ENCODE data around the gene SOX13.

The SOX13 gene

DNA sequence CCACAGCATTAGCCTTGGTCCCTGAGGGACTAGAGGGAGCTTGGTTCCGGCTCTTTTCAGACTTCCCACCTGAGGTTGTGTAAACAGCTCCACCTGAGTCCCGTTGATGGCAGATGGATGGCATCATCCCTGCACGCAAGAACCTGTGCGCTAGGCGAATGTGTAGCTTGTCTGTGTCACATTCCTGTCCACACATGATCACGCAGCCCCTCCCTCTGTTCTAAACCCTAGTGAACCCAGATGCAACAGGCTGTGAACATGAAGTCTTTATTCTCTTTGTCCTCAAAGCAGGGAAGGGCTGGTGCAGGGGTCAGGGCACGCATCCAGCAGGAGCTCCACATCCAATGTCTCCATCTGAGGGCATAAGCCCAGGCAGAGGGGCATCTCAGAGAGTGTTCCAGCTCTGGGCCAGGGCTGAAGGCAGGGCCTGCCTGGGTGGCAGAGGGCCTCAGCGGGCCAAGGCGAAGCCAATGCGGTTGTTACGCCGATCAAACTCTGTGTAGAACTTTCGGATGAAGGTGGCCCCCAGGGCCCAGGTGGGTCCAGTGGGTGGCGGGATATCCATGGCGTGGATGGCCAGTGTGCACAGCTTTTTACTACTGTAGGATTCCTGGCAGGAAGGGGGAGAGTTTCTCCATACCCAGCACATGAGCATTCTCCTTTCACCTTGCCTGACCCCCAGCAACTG lies 81.8 kb downstream of the SOX13 start:
- no peak for DNase-seq

DNA sequence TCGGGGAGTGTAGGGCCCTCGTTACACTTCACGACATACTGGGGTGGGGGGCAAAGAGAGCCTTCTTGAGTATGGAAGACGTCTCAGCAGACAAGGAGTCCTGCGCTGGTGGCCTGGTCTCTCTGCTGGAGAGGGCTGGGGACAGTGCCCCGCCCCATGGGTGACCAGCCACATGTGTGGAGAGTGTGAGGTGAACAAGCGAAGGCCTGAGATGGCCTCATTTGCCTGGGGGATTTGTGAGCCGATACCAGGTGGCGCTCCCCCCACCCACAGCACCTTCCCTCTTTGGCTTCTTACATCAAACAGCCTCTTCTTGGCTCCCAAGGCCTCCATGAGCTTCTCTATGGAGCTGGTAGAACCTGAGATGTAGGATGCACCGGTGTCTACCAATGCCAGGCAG lies 83.0 kb downstream of the SOX13 start:
- no peak for DNase-seq

DNA sequence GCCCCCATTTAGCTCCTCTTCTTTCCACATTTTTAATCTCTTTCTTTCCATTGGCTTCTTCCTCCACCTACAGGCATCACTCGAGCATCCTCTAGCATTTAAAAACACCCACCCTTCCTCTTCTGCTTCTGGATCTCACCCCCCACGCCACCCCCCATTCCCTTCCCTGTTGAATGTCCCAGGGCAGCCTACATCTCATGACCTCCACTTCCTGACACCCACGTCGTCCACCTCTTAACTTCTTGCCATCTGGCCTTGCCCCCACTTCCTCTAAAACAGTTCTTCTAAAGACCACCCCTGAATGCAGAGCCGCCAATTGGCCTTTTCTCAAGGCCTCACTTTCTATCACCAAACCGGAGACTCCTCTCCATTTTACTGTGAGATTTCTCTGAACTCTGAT lies 85.0 kb downstream of the SOX13 start:
- no peak for DNase-seq

DNA sequence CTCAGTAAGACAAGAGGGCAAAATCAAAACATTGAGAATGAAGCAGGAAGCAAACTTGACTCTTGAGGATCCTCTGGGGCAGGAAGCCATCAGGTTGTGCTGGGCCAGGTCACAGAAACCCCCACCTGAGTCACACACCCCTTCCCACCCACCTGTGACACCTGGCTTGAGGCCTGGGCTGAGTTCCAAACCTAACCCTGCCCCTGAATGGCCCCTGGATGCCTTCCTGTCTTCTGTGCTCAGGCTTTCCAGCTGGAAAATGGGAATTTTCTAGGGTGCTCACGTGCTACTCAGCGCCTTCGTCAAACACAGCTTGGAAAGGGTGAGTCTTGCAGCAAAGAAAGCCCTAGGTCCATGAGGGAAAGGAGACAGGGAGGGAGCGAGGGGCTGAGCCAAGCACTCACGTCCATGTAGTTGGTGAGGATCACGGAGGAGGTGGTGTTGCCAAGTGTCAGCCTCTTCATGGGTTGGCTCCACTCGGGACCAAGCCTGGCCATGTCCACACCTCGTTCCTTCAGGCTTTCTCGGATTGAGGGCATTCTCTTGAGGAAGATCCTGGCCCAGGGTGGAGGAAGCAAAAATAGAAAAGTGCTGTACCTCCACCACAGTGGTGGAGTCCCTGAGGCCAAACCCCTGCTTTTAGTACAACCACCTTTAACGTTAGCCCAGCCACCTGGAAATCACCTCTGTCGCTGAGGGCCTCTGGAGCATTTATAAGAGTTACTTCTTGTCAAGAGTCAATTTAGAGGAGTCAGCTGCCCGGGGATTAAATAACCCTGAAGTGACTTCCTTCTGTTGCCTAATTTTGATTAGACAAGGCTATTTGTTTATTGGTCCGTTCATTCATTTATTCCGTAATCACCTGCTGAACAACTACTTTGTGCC lies 88.9 kb downstream of the SOX13 start:
- DNase-seq, result no peak

DNA sequence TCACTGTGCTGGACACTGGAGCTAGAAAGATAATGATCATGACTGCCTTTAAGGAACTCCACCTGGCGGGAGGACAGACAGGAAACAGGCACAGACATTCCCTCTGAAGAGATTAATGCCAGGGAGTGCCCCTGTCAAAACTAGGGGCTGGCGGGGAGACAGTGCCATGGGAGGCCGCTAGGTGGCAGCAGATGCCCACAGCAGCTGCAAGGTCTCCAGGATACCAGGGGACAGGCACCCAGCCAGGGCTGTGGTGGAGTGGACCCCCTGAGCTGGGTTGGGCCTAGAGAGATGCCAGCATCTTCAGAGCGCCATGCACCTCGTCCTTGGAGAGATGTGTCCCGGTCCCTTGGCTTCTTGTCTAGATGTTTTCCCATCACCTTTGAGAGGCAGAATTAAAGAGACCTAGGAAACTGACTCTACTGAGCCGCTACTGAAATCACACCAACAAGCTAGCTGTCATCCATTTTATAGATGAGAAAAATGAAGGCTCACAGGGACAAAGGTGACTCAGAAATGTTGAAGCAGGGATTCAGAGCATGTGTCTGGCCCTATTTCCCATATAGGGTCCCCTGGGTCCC lies 89.7 kb downstream of the SOX13 start:
- DNase-seq, result peak; percentile 62

DNA sequence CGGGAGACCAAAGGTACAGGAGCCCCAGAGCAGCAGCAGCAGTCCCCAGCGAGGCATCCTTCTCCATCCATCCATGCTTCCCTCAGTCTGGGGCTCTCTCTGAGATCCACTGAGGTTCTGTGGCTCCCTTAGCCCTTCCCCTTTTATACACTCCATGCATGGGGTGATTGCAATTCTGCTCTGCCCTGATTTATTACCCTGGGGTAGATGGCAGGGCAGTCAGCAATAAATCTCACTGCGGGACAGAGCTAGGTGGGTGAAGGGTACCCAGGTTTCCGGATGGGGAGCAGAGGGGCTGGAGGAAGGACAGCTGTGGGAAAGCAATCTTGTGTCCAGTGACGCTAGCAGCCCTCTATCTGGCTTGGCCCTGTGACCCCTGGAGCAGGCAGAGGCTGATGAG lies 93.3 kb downstream of the SOX13 start, which contains the start of gene REN:
Gene REN (minus strand): TSS at position 119 of the 400 bp plus-strand sequence. CDS start 44 bp downstream, at position 75.
- no peak for DNase-seq

DNA sequence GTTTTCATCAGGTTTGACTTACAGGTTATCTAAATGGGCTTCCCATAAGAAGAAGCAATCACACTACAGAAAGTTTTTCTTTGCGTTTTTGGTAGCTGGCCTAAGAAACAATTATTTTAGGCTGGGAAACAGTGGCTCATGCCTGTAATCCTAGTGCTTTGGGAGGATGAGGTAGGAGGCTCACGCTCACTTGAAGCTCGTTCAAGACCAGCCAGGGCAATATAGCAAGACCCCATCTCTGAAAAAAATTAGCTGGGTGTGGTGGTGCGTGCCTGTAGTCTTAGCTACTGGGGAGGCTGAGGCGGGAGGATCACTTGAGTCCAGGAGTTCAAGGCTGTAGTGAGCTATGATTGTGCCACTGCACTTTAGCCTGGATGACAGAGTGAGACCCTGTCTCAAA lies 94.8 kb downstream of the SOX13 start:
- no peak for DNase-seq

DNA sequence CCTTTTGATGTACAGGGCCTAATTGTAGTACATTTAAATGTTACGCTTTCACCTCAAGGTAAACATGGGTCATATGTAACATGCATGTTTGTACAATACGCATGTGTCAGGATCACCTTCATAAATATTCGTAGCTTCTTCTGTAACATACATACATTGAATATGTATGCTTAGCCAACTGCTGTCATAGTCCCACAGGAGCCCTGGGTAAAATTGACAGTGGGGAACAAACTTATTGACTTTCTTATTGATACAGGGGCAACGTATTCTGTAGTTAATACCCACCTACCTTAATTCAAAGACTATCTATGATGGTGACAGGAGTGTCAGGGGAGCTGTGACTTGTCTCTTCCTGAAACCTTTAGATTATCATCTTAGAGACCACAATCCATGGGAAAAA lies 96.9 kb downstream of the SOX13 start:
- DNase-seq, result no peak

DNA sequence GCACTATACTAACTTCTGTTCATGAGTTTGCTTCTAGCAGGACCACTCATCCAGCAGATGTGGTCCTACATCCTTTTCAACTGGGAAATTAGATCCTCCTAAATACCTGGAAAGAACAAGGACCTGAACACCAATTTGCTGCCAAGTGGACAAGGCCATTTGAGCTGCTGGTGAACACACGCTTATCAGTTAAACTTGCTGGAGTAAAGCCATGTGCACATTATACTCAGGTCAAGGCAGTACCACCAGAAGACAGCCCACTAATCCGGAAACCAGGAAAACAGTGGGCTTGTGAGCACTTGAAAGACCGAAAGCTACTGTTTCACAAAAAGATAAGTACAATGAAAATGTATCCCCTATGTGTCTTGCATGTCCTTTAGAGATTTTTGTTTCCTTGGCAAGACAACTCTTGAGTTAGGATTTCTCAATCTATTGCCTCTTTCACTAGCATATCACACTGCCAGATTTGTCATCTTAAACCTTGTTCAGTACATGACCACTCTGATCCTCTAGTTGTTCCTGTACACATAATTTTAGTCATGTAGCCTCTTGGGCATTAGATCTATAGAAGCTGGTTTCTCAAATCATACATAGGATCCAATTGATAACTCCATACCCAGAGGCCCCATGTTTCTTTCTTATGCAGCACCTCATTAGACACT lies 97.7 kb downstream of the SOX13 start:
- no peak for DNase-seq

DNA sequence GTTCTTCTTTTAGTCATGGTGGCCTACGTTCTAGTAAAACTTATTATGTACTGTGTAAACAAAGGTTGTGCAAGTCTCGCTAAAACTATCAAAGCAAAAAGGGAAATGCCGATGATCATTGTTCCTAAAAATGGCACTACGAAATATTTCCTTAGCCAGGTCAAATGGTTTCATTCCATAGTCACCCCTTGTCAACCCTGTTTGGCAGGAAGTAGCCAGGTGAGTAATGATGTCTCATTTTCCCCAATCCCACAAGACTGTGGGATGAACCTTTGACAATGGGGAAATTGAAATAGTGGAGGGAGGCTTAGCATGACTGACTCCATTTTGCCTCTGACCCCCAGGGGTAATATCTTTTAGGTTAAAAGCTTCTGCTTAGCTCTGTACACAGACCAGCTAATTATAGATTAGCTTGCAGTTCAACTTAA lies 98.8 kb downstream of the SOX13 start:
- no peak for DNase-seq

DNA sequence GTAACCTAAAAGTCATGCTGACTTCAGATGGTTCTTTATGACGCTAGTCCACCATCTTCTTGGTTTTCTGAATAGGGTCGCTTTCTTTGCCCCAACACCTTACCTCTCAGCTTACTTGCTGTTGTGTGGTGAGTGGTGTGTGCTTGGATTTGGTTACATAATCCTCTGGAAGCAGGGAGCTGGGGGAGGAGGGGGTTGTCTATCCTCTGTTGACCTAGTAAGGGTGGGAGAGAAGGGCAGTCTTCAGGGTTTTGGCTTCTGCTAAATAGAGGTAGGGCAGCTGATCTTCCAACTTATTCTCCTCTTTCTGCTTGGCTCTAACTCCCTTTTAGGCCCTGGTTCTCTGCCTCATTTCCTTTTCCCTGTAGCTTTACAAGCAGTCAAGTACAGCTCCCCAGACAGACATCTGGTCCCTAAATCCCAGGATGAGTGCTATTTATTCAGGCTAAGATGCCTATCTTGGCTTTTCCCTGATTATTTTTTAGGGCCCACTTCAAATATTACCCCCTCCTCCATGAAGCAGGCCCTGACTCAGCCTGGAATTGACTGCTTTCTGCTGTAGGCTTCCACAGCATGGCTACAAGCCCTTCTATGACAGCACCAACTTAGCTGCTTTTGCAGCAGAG lies 99.6 kb downstream of the SOX13 start:
- DNase-seq, result no peak

DNA sequence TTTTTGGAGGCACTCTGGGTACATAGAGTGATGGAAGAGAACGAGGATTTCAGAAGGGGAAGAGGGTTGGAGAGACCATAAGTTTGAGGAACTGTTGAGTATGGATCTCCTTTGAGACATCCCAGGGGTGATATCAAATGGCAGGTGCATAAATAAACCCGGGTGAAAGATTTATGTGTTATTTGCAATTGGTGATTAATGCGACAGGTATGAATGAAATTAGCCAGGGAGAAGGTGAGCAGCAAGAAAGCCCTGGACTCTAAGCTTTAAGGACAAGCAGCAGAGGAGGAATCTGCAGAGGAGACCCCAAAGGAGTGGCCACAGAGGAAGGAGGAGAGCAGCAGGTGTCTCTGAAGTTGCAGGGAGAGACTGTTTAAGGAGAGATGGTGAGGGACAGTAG lies 102.0 kb downstream of the SOX13 start:
- no peak for DNase-seq

DNA sequence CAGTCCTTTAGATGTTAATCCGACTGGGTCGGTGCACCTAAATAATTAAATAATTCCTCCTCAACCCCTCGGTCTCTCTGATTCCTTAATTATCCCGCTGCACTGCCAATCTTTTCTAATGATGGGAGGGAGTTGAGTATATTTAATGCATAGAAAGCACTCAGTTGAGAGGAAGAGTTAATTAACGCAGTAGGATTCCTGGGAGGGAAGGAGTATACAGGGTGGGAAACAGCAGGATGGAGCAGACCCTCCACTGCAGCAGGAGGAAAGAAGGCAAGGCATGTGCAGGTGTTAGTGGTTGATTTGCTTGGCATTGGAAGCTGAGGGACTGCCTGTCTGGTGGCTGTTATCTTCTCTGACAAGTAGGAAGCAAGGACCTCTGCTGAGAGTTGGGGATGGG lies 103.1 kb downstream of the SOX13 start:
- DNase-seq, result no peak

DNA sequence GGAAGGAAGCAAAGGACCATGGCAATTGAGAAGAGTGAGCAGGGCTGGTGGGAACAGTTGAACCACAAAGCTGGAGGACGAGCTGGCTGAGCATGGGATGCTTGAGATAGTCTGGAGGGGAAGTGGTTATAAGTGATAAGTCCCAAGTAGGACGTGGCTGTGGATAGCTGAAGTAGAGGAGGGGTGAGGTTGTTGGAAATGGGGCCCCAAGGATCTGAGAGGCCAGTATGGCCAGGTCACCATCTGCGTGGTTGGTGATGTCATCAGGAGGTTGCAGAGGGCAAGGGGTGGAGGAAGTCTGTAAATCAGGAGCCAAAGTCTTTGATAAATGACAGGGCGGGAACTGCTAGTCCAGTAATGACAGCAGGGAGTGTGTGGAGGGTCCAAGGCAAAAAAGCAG lies 104.2 kb downstream of the SOX13 start:
- no peak for DNase-seq
